PC-3 (cell line): Measurements from ENCODE around the gene PFN1.

Source experiments
- CTCF ChIP-seq: fragments of 300-600 bp; sonication (generic); conservative IDR thresholded peaks from 2 replicates; pipeline ENCODE4 v1.5.1; 2017; ENCODE audit warnings: antibody characterized with exemption, low read depth, mild to moderate bottlenecking, low read length
- EZH2 ChIP-seq: fragments of 300-600 bp; sonication (generic); IDR thresholded peaks from one replicate; pipeline ENCODE4 v1.6.1; 2017; ENCODE audit warnings: antibody characterized with exemption, mild to moderate bottlenecking, low read length; ENCODE audit not compliant: unreplicated experiment
- EZH2phosphoT487 ChIP-seq: fragments of 300-600 bp; sonication (generic); IDR thresholded peaks from 2 replicates; pipeline ENCODE4 v1.6.1; 2018; ENCODE audit warnings: mild to moderate bottlenecking, antibody characterized with exemption, low read length, borderline replicate concordance

- TF ChIP-seq CTCF = no peak
- TF ChIP-seq EZH2 = no peak
- no peak for TF ChIP-seq EZH2phosphoT487
These were observed 25.2 kb upstream of the PFN1 start for GRCh38 chr17:4973256-4974114.
